ENCODE results near the gene HOXC12.

HOXC12 gene

DNA sequence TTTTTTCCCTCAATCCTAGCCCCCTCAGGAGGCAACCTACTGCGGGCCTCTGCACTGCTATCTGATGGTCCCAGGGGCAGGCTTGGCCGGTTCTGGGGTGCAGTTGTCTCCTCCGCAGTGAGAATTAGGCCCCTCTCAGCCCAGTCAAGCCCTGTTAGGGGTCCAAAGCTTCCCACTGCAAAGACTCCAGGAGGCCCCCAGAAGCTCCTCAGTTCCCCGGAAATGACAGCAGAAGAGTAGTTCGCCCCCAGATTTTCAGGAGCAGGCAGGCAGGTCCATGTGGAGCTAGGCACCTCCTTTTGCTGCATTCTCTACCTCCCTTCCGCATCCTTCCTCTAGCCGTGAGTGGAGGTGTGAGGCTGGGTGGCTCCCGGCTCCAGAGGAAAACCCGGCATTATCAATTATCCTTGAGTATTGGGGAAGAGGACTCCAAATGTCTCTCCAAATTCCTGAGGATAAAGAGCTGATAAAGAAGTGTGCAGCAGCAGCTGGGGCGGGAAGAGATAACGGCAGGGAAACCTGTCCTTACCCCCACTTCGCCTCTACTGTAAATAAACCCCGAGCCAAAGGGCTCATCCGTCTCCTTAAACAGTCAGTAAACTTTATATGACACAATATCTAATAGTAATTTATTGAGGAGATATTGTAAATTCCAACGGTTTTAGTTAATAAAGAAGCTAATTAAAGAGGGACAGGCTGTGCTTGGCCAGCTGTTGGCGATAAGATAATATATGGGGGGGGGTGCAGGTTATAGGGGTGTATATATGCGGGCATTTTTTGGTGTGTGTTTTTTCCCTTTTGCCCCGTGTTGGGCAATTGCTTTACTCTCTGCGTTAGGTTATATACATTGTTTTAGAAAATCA lies 641 bp upstream of the HOXC12 start:
- H3K27ac ChIP-seq (ENCODE audit: low read depth, low read length, poor library complexity, severe bottlenecking): no peak overlapping the region

GRCh38 chr12:53955036-53955775 lies 503 bp downstream of the HOXC12 start:
- no peak overlapping the region for H3K4me2 ChIP-seq (ENCODE audit: low read length)
- H3K27me3 ChIP-seq (ENCODE audit: insufficient read depth, low read length): no peaks in the 10 kb centered on the region; the same call in 1 of the 2 replicates

More for the DNA sequence above, 641 bp upstream of the HOXC12 start:
- Histone ChIP-seq H3K9ac (ENCODE audit: low read length) (no peak overlapping the region), H3K79me2 (ENCODE audit: insufficient read depth, low read length) (no peaks in the 10 kb centered on the region), H4K20me1 (ENCODE audit: insufficient read depth, low read length) (no peaks in the 10 kb centered on the region), H3K36me3 (ENCODE audit: insufficient read depth, low read length) (no peaks in the 10 kb centered on the region), H3K9me3 (ENCODE audit: low read length) (no peaks in the 10 kb centered on the region), H3K4me3 (ENCODE audit: low read depth, low read length, poor library complexity, severe bottlenecking) (no peak overlapping the region), H3K4me1 (ENCODE audit: insufficient read depth, low read length, severe bottlenecking) (no peaks in the 10 kb centered on the region), H3K27me3 (ENCODE audit: insufficient read depth, low read length) (no peaks in the 10 kb centered on the region), H2AFZ (ENCODE audit: low read length) (no peak overlapping the region), H3F3A (ENCODE audit: insufficient read depth, low read length) (no peaks in the 10 kb centered on the region), H3K9me2 (ENCODE audit: low read depth, low read length) (no peaks in the 10 kb centered on the region), H3K4me2 (ENCODE audit: low read length) (no peak overlapping the region)
- TF ChIP-seq CTCF (IDR thresholded peaks at IDR 0.05; ENCODE audit: low read length) (no peak), EZH2 (IDR thresholded peaks at IDR 0.05; ENCODE audit: borderline replicate concordance, low read length) (no peak)

GRCh38 chr12:53955776-53956250 lies 1.1 kb downstream of the HOXC12 start:
- Histone ChIP-seq H3K9ac (ENCODE audit: low read length) (no peak overlapping the region), H3K4me2 (ENCODE audit: low read length) (no peak overlapping the region), H3K79me2 (ENCODE audit: insufficient read depth, low read length) (no peaks in the 10 kb centered on the region), H3K9me3 (ENCODE audit: low read length) (no peaks in the 10 kb centered on the region), H3F3A (ENCODE audit: insufficient read depth, low read length) (no peaks in the 10 kb centered on the region), H3K27me3 (ENCODE audit: insufficient read depth, low read length) (no peaks in the 10 kb centered on the region; the same call in 1 of the 2 replicates), H3K36me3 (ENCODE audit: insufficient read depth, low read length) (no peaks in the 10 kb centered on the region), H3K4me3 (ENCODE audit: low read depth, low read length, poor library complexity, severe bottlenecking) (no peak overlapping the region), H3K9me2 (ENCODE audit: low read depth, low read length) (no peaks in the 10 kb centered on the region), H3K27ac (ENCODE audit: low read depth, low read length, poor library complexity, severe bottlenecking) (no peak overlapping the region), H3K4me1 (ENCODE audit: insufficient read depth, low read length, severe bottlenecking) (no peaks in the 10 kb centered on the region), H2AFZ (ENCODE audit: low read length) (no peak overlapping the region), H4K20me1 (ENCODE audit: insufficient read depth, low read length) (no peaks in the 10 kb centered on the region)
- TF ChIP-seq EZH2 (IDR thresholded peaks at IDR 0.05; ENCODE audit: borderline replicate concordance, low read length): no peak
- no peak for TF ChIP-seq CTCF (IDR thresholded peaks at IDR 0.05; ENCODE audit: low read length)

More at GRCh38 chr12:53955036-53955775, 503 bp downstream of the HOXC12 start:
- Histone ChIP-seq H3K9me3 (ENCODE audit: low read length) (no peaks in the 10 kb centered on the region), H3K36me3 (ENCODE audit: insufficient read depth, low read length) (no peaks in the 10 kb centered on the region), H3K4me1 (ENCODE audit: insufficient read depth, low read length, severe bottlenecking) (no peaks in the 10 kb centered on the region), H2AFZ (ENCODE audit: low read length) (no peak overlapping the region), H3K9me2 (ENCODE audit: low read depth, low read length) (no peaks in the 10 kb centered on the region), H3K4me3 (ENCODE audit: low read depth, low read length, poor library complexity, severe bottlenecking) (no peak overlapping the region), H3K27ac (ENCODE audit: low read depth, low read length, poor library complexity, severe bottlenecking) (no peak overlapping the region), H3K9ac (ENCODE audit: low read length) (no peak overlapping the region), H3K79me2 (ENCODE audit: insufficient read depth, low read length) (no peaks in the 10 kb centered on the region), H4K20me1 (ENCODE audit: insufficient read depth, low read length) (no peaks in the 10 kb centered on the region), H3F3A (ENCODE audit: insufficient read depth, low read length) (no peaks in the 10 kb centered on the region)
- TF ChIP-seq EZH2 (IDR thresholded peaks at IDR 0.05; ENCODE audit: borderline replicate concordance, low read length): no peak
- TF ChIP-seq CTCF (IDR thresholded peaks at IDR 0.05; ENCODE audit: low read length): no peak

Data from OCI-LY1 (cell line).